NCI-H2107 (cell line): Measurements from ENCODE around the gene PARVB.
"Not testable (repeated sequence)": the region's sequence is repeated elsewhere in the genome, so short reads cannot be mapped to it uniquely, and the experiment has no call there.

Source experiments
- DNase-seq: peaks from one replicate; lab custom pipeline; 2025; lab: John Stamatoyannopoulos, UW

PARVB gene

GRCh38 chr22:43998679-43999264, 25.3 kb upstream of the PARVB start:
- no peak for DNase-seq

GRCh38 chr22:43999378-43999777, 24.7 kb upstream of the PARVB start:
- DNase-seq, result no peak

- no peak for DNase-seq
Measured at GRCh38 chr22:44000123-44000522, 24.0 kb upstream of the PARVB start.

- no peak for DNase-seq
Measured at GRCh38 chr22:44001521-44001920, 22.6 kb upstream of the PARVB start.

- DNase-seq, result no peak
Measured at GRCh38 chr22:44002324-44002723, 21.8 kb upstream of the PARVB start.

GRCh38 chr22:44002997-44003396, 21.1 kb upstream of the PARVB start:
- DNase-seq, result no peak

- DNase-seq, result no peak
Measured at GRCh38 chr22:44003405-44004103, 20.5 kb upstream of the PARVB start.

- no peak for DNase-seq
Measured at GRCh38 chr22:44004104-44004460, 20.0 kb upstream of the PARVB start.

GRCh38 chr22:44005524-44005923, 18.6 kb upstream of the PARVB start:
- DNase-seq, result no peak

- no peak for DNase-seq
Measured at GRCh38 chr22:44012162-44012561, 11.9 kb upstream of the PARVB start.

GRCh38 chr22:44012591-44012990, 11.5 kb upstream of the PARVB start:
- no peak for DNase-seq

GRCh38 chr22:44014241-44014640, 9.9 kb upstream of the PARVB start:
- no peak for DNase-seq

- DNase-seq, result not testable (repeated sequence)
Measured at GRCh38 chr22:44016586-44016985, 7.5 kb upstream of the PARVB start.

GRCh38 chr22:44018594-44018993, 5.5 kb upstream of the PARVB start:
- no peak for DNase-seq

- DNase-seq, result no peak
Measured at GRCh38 chr22:44019416-44019815, 4.7 kb upstream of the PARVB start.

GRCh38 chr22:44019846-44020245, 4.3 kb upstream of the PARVB start:
- DNase-seq, result no peak

- no peak for DNase-seq
Measured at GRCh38 chr22:44020981-44021380, 3.1 kb upstream of the PARVB start.

- no peak for DNase-seq
Measured at GRCh38 chr22:44023404-44024287, 456 bp upstream of the PARVB start.

GRCh38 chr22:44025171-44026065, 1.3 kb downstream of the PARVB start:
- no peak for DNase-seq

GRCh38 chr22:44026066-44026629, 2.0 kb downstream of the PARVB start:
- no peak for DNase-seq

- no peak for DNase-seq
Measured at GRCh38 chr22:44026630-44027511, 2.8 kb downstream of the PARVB start.
